Iris pigment epithelial cell (primary cell): Measurements from ENCODE around the gene PHKA2.

Experiments
- DNase-seq: peaks from one replicate; pipeline ENCODE4 v3.0.0-alpha.2; 2011; ENCODE audit warnings: low read depth

Gene PHKA2

DNA sequence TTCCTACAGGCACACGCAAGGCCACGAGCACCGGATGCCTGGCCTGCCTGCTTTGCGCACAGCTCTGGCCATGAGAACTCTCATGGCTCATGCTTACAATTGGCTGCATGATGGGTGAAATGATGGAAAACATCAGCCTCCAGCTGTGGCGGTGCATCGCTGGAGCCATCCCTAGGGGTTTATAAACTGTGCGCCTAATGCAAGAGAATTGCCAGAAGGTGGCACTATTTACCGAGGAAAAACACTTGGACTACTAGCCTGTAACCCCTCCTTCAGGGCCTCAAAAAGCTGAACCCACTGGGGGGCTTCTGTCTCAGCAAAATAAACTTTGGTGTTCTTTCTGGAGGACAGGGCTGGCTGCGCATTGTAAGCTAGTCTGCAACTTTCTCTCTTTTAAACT is 51.9 kb downstream of the PHKA2 start:
- peak; percentile 17 for DNase-seq

GRCh38 chrX:18929775-18930174 is 54.1 kb downstream of the PHKA2 start:
- no peak for DNase-seq

- DNase-seq = no peak
Observed at GRCh38 chrX:18927558-18927957, 56.4 kb downstream of the PHKA2 start.

DNA sequence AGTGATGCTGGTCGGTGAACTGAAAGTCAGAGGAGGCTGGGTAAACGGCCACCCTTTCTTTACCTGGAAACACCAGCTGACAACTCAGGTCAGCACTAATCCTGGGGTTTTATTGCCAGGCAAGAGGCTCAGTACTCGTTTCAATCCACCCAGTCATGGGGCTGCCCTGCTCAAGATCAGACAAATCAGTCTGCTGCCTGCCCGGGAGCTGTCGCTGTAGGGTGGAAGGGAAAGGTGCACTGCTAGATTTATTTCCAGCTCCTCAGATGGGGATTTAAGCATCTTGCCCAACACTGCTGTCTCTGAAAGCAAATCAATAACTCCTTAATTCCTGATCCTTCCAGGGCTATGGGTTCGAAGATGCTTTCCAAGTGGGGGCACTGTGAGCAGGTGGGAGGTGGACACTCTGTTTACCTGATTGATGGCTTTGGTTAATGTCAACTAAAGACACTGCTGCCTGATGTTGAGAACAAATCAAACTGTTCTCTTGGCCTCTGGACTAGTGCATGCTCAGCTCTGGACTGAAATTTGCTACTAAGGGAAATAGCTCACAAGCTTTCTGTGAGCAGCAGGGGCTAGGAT is 59.3 kb downstream of the PHKA2 start:
- no peak for DNase-seq

DNA sequence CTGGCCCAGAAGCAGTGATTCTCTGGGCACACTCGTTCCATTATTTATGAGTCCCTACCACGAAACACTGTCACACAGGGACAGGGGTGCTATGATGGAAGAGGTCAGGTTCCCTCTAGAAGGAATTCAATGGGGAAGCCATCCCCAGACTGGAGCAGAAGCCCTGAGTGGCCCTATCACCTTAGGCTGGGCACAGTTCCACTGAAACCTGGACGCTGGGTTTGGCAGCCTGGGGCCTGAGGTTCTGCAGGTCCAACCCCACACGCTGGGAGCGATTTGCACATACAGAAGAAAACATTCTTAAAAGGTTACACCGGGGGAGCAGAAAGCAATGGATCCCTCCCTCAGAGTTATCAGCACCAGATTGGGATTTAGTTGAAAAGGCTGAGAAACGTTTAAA is 63.3 kb downstream of the PHKA2 start:
- no peak for DNase-seq

DNA sequence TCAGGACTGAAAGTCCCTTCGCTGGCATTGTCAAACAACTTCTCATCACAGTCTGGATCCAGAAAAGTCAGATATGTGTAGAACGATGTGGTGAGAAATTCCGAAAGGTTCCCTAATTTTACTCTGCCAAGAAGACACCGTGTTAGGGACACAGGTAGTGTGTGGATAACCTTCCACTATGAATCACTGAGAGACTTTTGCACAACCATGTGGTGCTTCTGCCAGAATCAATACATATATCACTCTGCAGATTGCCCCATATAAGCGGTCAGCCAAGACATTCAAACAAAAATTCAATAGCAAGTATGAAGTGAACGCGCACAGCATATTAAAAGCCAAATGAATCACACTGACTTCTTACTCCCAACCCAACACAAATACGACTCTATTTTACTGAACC is 63.8 kb downstream of the PHKA2 start:
- DNase-seq = no peak

GRCh38 chrX:18917831-18918230 is 66.1 kb downstream of the PHKA2 start:
- no peak for DNase-seq

DNA sequence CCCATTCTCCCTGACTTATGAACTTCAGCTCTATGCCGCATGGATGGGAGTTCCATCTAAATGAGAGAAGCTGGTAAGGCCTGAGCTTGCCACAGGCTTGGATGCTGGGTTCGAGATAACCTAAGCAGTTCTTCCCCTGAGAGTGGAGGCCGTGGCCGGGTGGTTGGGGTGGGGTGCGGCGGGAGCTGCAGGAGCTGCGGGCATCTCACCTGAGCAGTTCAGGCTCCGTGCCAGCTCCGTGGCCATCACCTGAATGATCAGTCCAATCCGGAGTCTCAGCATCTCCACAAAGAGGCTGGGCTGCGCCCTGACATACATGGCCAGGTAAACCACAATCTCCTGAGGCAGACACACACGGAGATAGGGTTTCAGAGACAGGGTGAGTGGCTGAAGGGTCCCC is 77.6 kb downstream of the PHKA2 start:
- DNase-seq = no peak

- DNase-seq = peak; percentile 5
Observed at GRCh38 chrX:18900401-18900976, 83.4 kb downstream of the PHKA2 start.

- no peak for DNase-seq
Observed at GRCh38 chrX:18899796-18900380, 84.0 kb downstream of the PHKA2 start.

- DNase-seq = no peak
Observed at GRCh38 chrX:18898492-18898891, 85.4 kb downstream of the PHKA2 start.

- DNase-seq = no peak
Observed at GRCh38 chrX:18898091-18898490, 85.8 kb downstream of the PHKA2 start.

DNA sequence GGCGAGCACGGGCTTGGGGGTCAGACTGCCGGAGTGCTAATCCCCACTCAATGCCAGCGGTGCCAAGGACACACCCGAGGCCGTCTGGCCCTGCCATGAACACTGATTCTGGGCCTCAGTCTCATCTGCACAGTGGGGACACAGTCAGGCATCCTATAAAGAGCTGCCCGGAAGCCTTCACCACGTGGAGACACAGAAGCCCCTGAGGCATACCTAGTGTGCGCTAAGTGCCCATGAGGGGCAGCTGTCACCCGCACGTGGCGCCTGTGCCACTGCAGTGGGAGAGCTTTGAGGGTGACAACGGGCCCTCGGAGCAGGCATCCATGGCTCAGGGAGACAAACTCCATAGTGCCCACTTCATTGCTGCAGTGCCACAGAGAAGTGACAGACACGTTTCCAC is 86.3 kb downstream of the PHKA2 start:
- DNase-seq = no peak

DNA sequence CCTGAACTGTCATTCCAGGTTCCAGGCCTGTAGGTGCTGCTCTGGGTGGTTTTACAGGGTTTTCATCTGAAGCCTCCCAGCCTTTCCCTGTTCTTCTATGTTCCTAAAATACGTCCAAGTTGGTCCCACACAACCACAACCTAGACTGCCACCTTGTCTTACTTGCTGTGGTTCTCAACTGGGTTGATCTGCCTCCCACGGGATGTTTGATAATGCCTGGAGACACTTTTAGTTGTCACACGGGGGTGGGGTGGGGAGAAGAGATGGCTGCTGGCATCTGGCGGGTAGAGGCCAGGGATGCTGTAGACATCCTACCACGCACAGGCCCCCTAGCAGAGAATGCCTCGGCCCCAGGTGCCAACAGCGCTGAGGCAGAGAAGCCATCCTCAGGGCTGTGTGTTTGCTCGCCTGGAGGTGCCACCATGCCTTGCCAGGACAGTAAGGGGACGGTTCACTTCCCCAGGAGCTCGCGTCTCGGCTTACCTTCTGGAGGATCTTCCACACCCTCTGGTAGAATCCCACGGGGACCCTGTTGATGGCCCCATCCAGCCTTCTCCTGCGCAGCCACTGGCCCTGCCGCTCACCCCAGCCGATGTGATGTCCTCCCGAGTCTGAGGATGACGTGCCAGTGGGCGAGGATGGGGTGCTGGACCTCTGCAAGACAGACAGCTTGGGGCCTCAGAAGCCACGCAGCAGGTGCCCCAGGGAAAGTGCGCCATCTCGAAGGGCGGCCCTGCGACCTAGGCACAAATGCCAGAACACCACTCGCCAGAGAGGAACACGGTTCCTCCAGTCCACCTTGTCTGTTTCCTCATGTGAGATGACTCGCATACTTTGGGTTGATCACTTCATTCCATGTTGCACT is 87.0 kb downstream of the PHKA2 start:
- DNase-seq = no peak

GRCh38 chrX:18895189-18895951 is 88.5 kb downstream of the PHKA2 start:
- DNase-seq = peak; percentile 34

DNA sequence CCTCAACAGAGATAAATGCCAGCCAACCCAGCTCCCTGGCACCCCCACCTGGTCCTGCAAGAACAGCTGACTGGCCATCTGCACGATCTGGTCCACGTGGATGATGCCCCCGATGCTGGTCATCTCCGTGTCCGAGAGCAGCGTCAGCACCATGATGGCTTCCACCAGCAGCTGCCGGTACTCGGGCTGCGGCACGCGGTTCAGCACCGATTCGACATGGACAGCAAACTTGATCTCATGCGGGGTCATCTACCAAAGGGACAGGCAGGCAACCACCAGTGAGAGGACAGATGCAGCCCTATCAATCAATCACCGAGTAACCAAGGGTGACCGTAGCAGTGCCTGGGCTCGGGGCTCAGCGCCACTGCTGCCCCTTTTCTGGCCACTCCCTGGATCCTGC is 89.8 kb downstream of the PHKA2 start:
- no peak for DNase-seq

DNA sequence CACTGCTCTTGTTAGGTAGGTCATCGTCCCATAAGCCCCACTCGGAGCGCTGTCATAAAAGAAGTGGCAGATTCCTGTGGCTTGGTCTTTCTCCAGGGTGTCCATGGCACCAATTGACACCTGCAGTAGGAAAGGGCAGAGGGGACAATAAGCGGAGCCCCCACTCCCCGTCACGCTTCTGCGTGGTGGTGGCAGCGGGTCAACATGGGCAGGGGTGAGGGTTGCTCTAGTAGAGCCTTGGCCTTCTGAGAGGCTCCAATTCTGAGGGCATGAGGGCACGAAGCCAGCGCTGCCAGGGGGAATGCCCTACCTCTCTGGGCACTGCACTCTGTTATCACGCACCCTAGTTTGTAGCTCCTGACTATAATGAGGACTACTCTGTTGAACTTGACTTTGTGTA is 90.4 kb downstream of the PHKA2 start:
- DNase-seq = no peak

DNA sequence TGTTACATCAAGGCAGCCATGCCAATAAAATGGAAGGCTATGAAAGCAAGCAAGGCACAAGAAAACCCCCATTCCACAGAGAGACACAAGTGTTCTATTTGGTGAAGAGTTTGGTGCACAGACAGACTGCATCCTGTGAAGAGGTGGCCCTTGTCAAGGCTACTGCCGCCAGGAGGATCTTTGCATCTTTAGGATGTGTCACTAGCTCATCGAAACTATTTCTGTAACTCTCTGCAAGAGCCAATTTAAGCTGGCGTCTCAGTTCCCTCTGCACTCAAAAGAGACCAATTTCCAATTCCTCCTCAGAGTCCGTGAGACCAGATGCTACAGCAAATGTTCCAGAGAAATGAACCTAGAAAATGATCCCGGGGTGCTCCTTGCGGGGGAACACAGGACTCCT is 91.0 kb downstream of the PHKA2 start:
- no peak for DNase-seq

GRCh38 chrX:18891548-18891945 is 92.4 kb downstream of the PHKA2 start:
- no peak for DNase-seq

- no peak for DNase-seq
Observed at GRCh38 chrX:18890724-18891547, 93.0 kb downstream of the PHKA2 start.

DNA sequence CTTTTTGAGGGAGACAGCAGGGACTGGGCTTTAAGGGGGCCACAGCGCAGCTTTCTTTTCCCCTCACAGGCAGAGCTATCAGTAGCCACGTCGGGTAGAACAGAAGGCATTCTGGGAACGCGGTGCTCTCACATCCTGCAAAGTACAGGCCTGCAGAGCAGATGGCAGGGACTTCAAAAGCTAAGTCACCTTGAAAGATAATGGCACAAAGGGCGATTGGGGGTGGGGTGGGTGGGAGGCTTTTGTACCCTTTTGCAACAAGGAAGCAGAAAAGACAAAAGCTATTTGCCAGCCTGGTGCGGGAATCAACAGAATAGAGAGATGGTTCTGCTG is 93.9 kb downstream of the PHKA2 start:
- no peak for DNase-seq
